Naive B cell (primary cell): Measurements from ENCODE around the gene MARS2. TPM values are rescaled to one million over a fixed set of nuclear protein-coding genes. Genes with fewer than 3 reads are reported as not detected.
"Not testable (repeated sequence)": the region's sequence is repeated elsewhere in the genome, so short reads cannot be mapped to it uniquely, and the experiment has no call there.

Experiments used
- ATAC-seq, 2 donors: fragments of 150-1000 bp; cut with Tn5 transposase; 2 replicates each; pipeline ENCODE4 v1.10.0; 2021; ENCODE audit warnings: low read depth in 2 of 2, mild to moderate bottlenecking in 2 of 2, moderate library complexity in 2 of 2
- DNase-seq: peaks from one replicate; pipeline ENCODE4 v3.0.0; 2022
- H3K27ac Mint-ChIP-seq, 6 donors: one replicate each; pipeline ENCODE4 v1.8.0; 2020 to 2022; ENCODE audit warnings: mild to moderate bottlenecking in 6 of 6, mixed read lengths in 6 of 6, moderate library complexity in 5 of 6, inconsistent platforms in 2 of 6
- H3K27me3 Mint-ChIP-seq, 3 donors: one replicate each; pipeline ENCODE4 v1.8.0; 2021 to 2022; ENCODE audit warnings: mixed read lengths in 3 of 3, mild to moderate bottlenecking in 1 of 3
- H3K36me3 Mint-ChIP-seq, 2 donors: one replicate each; pipeline ENCODE4 v1.8.0; 2020 to 2022; ENCODE audit warnings: mixed read lengths in 2 of 2, inconsistent platforms in 1 of 2, mild to moderate bottlenecking in 1 of 2
- H3K4me1 Mint-ChIP-seq, 3 donors: one replicate each; pipeline ENCODE4 v1.8.0; 2020 to 2022; ENCODE audit warnings: mixed read lengths in 3 of 3, inconsistent platforms in 1 of 3, mild to moderate bottlenecking in 1 of 3, moderate library complexity in 1 of 3
- H3K4me3 Mint-ChIP-seq, 8 donors: one replicate each; pipeline ENCODE4 v1.8.0; 2020 to 2022; ENCODE audit warnings: mild to moderate bottlenecking in 8 of 8, mixed read lengths in 8 of 8, moderate library complexity in 8 of 8, inconsistent platforms in 2 of 8
- H3K9me3 Mint-ChIP-seq, 7 donors: one replicate each; pipeline ENCODE4 v1.8.0; 2020 to 2022; ENCODE audit warnings: mixed read lengths in 7 of 7, mild to moderate bottlenecking in 5 of 7, inconsistent platforms in 2 of 7, moderate library complexity in 1 of 7
- polyA plus RNA-seq, 6 donors: library from polyadenylated mRNA; unstranded; fragments of 300-500 nt; fragmentation: Illumina TruSeq; gene quantifications; one replicate each; pipeline ENCODE4 v1.2.3, GENCODE V29; 2021; ENCODE audit warnings: low read depth in 6 of 6

The MARS2 gene
- polyA plus RNA-seq, 6 donors from 2014 or later: 6.5 to 9.9 (median 8.0) TPM

- H3K4me3 Mint-ChIP-seq: not testable (repeated sequence)
These were observed 4.0 kb downstream of the MARS2 start for GRCh38 chr2:197709140-197709539.

GRCh38 chr2:197710424-197711042 is 5.4 kb downstream of the MARS2 start:
- peak; percentile 45 to 58 for ATAC-seq
- Mint-ChIP-seq H3K27ac (no peak overlapping the region), H3K36me3 (peaks cover 0 to 5% of the 10 kb centered on the region in 2 donors), H3K4me1 (peaks cover 40 to 47% (median 42%) of the 10 kb centered on the region in 3 donors), H3K4me3 (no peak overlapping the region), H3K9me3 (no peaks in the 10 kb centered on the region), H3K27me3 (no peaks in the 10 kb centered on the region)
- no peak for DNase-seq

More at GRCh38 chr2:197709140-197709539, 4.0 kb downstream of the MARS2 start:
- Mint-ChIP-seq H3K4me1 (peaks cover 44 to 52% (median 48%) of the 10 kb centered on the region in 3 donors), H3K27ac (peak overlapping the region in 1 of 6 donors; percentile 6)
- H3K27me3 Mint-ChIP-seq, DNase-seq, H3K9me3 Mint-ChIP-seq, ATAC-seq, H3K36me3 Mint-ChIP-seq: not testable (repeated sequence)

GRCh38 chr2:197711578-197711977 is 6.4 kb downstream of the MARS2 start:
- peaks cover 0 to 7% of the 10 kb centered on the region in 2 donors for H3K36me3 Mint-ChIP-seq
- ATAC-seq (no peak), DNase-seq (no peak)
- no peak overlapping the region for H3K4me3 Mint-ChIP-seq
- H3K9me3 Mint-ChIP-seq: no peaks in the 10 kb centered on the region
- H3K27ac Mint-ChIP-seq: no peak overlapping the region
- no peaks in the 10 kb centered on the region for H3K27me3 Mint-ChIP-seq
- H3K4me1 Mint-ChIP-seq: peaks cover 33 to 39% (median 33%) of the 10 kb centered on the region in 3 donors

- Mint-ChIP-seq H3K4me3 (no peak overlapping the region), H3K27me3 (no peaks in the 10 kb centered on the region), H3K27ac (no peak overlapping the region), H3K9me3 (no peaks in the 10 kb centered on the region), H3K36me3 (peaks cover 0 to 7% of the 10 kb centered on the region in 2 donors), H3K4me1 (peaks cover 22 to 28% (median 24%) of the 10 kb centered on the region in 3 donors)
- ATAC-seq (no peak), DNase-seq (no peak)
These were observed 8.1 kb downstream of the MARS2 start for GRCh38 chr2:197713271-197713670.

- Mint-ChIP-seq H3K4me1 (peaks cover 0 to 5% (median 0%) of the 10 kb centered on the region in 3 donors), H3K27ac (no peak overlapping the region), H3K36me3 (peaks cover 0 to 4% of the 10 kb centered on the region in 2 donors), H3K27me3 (no peaks in the 10 kb centered on the region), H3K9me3 (no peaks in the 10 kb centered on the region), H3K4me3 (no peak overlapping the region)
- ATAC-seq (no peak), DNase-seq (no peak)
These were observed 12.7 kb downstream of the MARS2 start for GRCh38 chr2:197717863-197718262.

GRCh38 chr2:197727011-197727410 is 21.8 kb downstream of the MARS2 start:
- Mint-ChIP-seq H3K4me3 (no peak overlapping the region), H3K27me3 (peaks cover 7 to 8% (median 7%) of the 10 kb centered on the region in 3 donors)
- no peak for DNase-seq

GRCh38 chr2:197728555-197729544 is 23.7 kb downstream of the MARS2 start:
- H3K4me1 Mint-ChIP-seq, DNase-seq, H3K4me3 Mint-ChIP-seq, ATAC-seq, H3K27me3 Mint-ChIP-seq, H3K27ac Mint-ChIP-seq, H3K9me3 Mint-ChIP-seq: not testable (repeated sequence)
- H3K36me3 Mint-ChIP-seq: peaks cover 0 to 10% of the 10 kb centered on the region in 2 donors

More at GRCh38 chr2:197727011-197727410, 21.8 kb downstream of the MARS2 start:
- ATAC-seq: no peak
- peaks cover 0 to 7% (median 2%) of the 10 kb centered on the region in 7 donors for H3K9me3 Mint-ChIP-seq
- H3K4me1 Mint-ChIP-seq: no peaks in the 10 kb centered on the region
- no peak overlapping the region for H3K27ac Mint-ChIP-seq
- peaks cover 0 to 10% of the 10 kb centered on the region in 2 donors for H3K36me3 Mint-ChIP-seq

- peaks cover 0 to 3% (median 0%) of the 10 kb centered on the region in 7 donors for H3K9me3 Mint-ChIP-seq
- no peak for DNase-seq
- peaks cover 18 to 35% (median 32%) of the 10 kb centered on the region in 3 donors for H3K27me3 Mint-ChIP-seq
- H3K4me1 Mint-ChIP-seq: no peaks in the 10 kb centered on the region
- no peak for ATAC-seq
- H3K36me3 Mint-ChIP-seq: no peaks in the 10 kb centered on the region
- no peak overlapping the region for H3K27ac Mint-ChIP-seq
- no peak overlapping the region for H3K4me3 Mint-ChIP-seq
These were observed 35.0 kb downstream of the MARS2 start for GRCh38 chr2:197740200-197740599.

Other genes with a start within 250 kb of the MARS2 start
- gene HSPD1, start 205.5 kb upstream of the MARS2 start, polyA plus RNA-seq: 10 to 100 TPM; 58.5 to 93.4 (median 78.7) TPM
- gene HSPE1, start 205.0 kb upstream of the MARS2 start, polyA plus RNA-seq: 100 to 1,000 TPM in 2 of 6 donors, 10 to 100 TPM in 4; 79.9 to 109 (median 93.0) TPM
- gene MOB4, start 189.3 kb upstream of the MARS2 start, polyA plus RNA-seq: 10 to 100 TPM; 22.3 to 55.0 (median 43.2) TPM
- under 1 TPM in 3 of 6 donors, not detected in 3; 0.05 to 0.20 (median 0.15) TPM for gene RFTN2, start 29.8 kb upstream of the MARS2 start, polyA plus RNA-seq
- not detected for gene BOLL, start 80.0 kb downstream of the MARS2 start, polyA plus RNA-seq
- gene PLCL1, start 99.2 kb downstream of the MARS2 start, polyA plus RNA-seq: under 1 TPM in 3 of 6 donors, not detected in 3; 0.05 to 0.25 (median 0.11) TPM